PC-3 (cell line): ENCODE data around the gene GRIK1. TPM values are rescaled to one million over a fixed set of nuclear protein-coding genes. Genes with fewer than 3 reads are reported as not detected.

Experiments
- ATAC-seq: fragments of 200-7000 bp; cut with Tn5 transposase; 2 replicates; pipeline ENCODE4 v1.9.1; 2020; ENCODE audit warnings: mild to moderate bottlenecking, moderate library complexity
- BruUV-seq: library from RNA; stranded (reverse); fragments of 400-500 nt; replicated peaks from 2 replicates; lab custom pipeline; 2021; lab: Mats Ljungman, UMichigan
- CTCF ChIA-PET: fragments of 300-600 bp; sonication (Branson Sonifier 250); formaldehyde crosslinking; loops from one replicate; lab custom pipeline; 2022; ENCODE audit warnings: antibody characterized with exemption; lab: Charles Lee
- POLR2A ChIA-PET: fragments of 300-600 bp; sonication (Branson Sonifier 250); formaldehyde crosslinking; loops from one replicate; lab custom pipeline; 2022; ENCODE audit warnings: antibody characterized with exemption; ENCODE audit not compliant: unreplicated experiment; lab: Charles Lee
- DNase-seq: peaks from one replicate; pipeline ENCODE4 v3.0.0-alpha.2; 2015
- H2AFZ ChIP-seq: fragments of 300-600 bp; sonication (generic); 2 replicates; pipeline ENCODE4 v1.6.0; 2016; ENCODE audit warnings: antibody characterized with exemption, low read length
- H3F3A ChIP-seq: fragments of 300-600 bp; sonication (generic); one replicate; pipeline ENCODE4 v1.6.0; 2017; ENCODE audit warnings: antibody characterized with exemption, low read length, control low read depth, mild to moderate bottlenecking; ENCODE audit not compliant: unreplicated experiment
- H3K27ac ChIP-seq: fragments of 300-600 bp; sonication (generic); 2 replicates; pipeline ENCODE4 v1.5.1; 2016; ENCODE audit warnings: mild to moderate bottlenecking, low read length
- H3K27me3 ChIP-seq: fragments of 300-600 bp; sonication (generic); 2 replicates; pipeline ENCODE4 v1.6.1; 2016; ENCODE audit warnings: low read length, mixed read lengths
- H3K36me3 ChIP-seq: fragments of 300-600 bp; sonication (generic); 2 replicates; pipeline ENCODE4 v1.6.1; 2016; ENCODE audit warnings: low read depth, mixed run types, low read length, mixed read lengths
- H3K4me1 ChIP-seq: fragments of 300-600 bp; sonication (generic); 2 replicates; pipeline ENCODE4 v1.5.1; 2016; ENCODE audit warnings: low read length; ENCODE audit not compliant: insufficient read depth
- H3K4me2 ChIP-seq: fragments of 300-600 bp; sonication (generic); 2 replicates; pipeline ENCODE4 v1.6.0; 2016; ENCODE audit warnings: low read length
- H3K4me3 ChIP-seq: fragments of 300-600 bp; sonication (generic); 2 replicates; pipeline ENCODE4 v1.5.1; 2016; ENCODE audit warnings: mild to moderate bottlenecking, low read length, mixed read lengths
- H3K79me2 ChIP-seq: fragments of 300-600 bp; sonication (generic); 2 replicates; pipeline ENCODE4 v1.6.1; 2017; ENCODE audit warnings: low read length, mixed read lengths
- H3K9ac ChIP-seq: fragments of 300-600 bp; sonication (generic); 2 replicates; pipeline ENCODE4 v1.6.0; 2016; ENCODE audit warnings: mild to moderate bottlenecking, low read length
- H3K9me2 ChIP-seq: fragments of 300-600 bp; sonication (generic); replicated peaks from 2 replicates; pipeline ENCODE4 v1.6.1; 2016; ENCODE audit warnings: mixed run types, low read length, mixed read lengths
- H3K9me3 ChIP-seq: fragments of 300-600 bp; sonication (generic); 2 replicates; pipeline ENCODE4 v1.6.1; 2016; ENCODE audit warnings: low read length, mixed read lengths
- H4K20me1 ChIP-seq: fragments of 300-600 bp; sonication (generic); 2 replicates; pipeline ENCODE4 v1.6.1; 2016; ENCODE audit warnings: low read length, mixed read lengths
- EZH2 ChIP-seq: fragments of 300-600 bp; sonication (generic); IDR thresholded peaks from one replicate; pipeline ENCODE4 v1.6.1; 2017; ENCODE audit warnings: antibody characterized with exemption, mild to moderate bottlenecking, low read length; ENCODE audit not compliant: unreplicated experiment
- EZH2phosphoT487 ChIP-seq: fragments of 300-600 bp; sonication (generic); IDR thresholded peaks from 2 replicates; pipeline ENCODE4 v1.6.1; 2018; ENCODE audit warnings: mild to moderate bottlenecking, antibody characterized with exemption, low read length, borderline replicate concordance
- intact Hi-C: fragments of 100-400 bp; cut with micrococcal nuclease; formaldehyde crosslinking; loops from 2 replicates; pipeline ENCODE4 v1.9.0; 2023
- total RNA-seq: library from RNA; depleted of rRNA; stranded (reverse); fragments of >200 nt; gene quantifications from 2 replicates; pipeline ENCODE4 v1.2.3, GENCODE V29; 2014
- TF ChIP-seq, protein P1 (sequence below): fragments of 300-600 bp; sonication (generic); conservative IDR thresholded peaks from 2 replicates; pipeline ENCODE4 v1.5.1; 2017; ENCODE audit warnings: antibody characterized with exemption, low read depth, mild to moderate bottlenecking, low read length

The GRIK1 gene
- total RNA-seq, 1 experiment from 2014 or later: not detected

- intact Hi-C loops: no loop called here
- no peak for ATAC-seq
- no TSS peak for BruUV-seq
Observed at GRCh38 chr21:29585462-29585861, 354.3 kb downstream of the GRIK1 start.

GRCh38 chr21:29583424-29583924, 356.3 kb downstream of the GRIK1 start:
- no peak overlapping the region for H3K4me3 ChIP-seq
- no peak overlapping the region for H3K27ac ChIP-seq
- no TSS peak for BruUV-seq
- TF ChIP-seq, protein P1, sequence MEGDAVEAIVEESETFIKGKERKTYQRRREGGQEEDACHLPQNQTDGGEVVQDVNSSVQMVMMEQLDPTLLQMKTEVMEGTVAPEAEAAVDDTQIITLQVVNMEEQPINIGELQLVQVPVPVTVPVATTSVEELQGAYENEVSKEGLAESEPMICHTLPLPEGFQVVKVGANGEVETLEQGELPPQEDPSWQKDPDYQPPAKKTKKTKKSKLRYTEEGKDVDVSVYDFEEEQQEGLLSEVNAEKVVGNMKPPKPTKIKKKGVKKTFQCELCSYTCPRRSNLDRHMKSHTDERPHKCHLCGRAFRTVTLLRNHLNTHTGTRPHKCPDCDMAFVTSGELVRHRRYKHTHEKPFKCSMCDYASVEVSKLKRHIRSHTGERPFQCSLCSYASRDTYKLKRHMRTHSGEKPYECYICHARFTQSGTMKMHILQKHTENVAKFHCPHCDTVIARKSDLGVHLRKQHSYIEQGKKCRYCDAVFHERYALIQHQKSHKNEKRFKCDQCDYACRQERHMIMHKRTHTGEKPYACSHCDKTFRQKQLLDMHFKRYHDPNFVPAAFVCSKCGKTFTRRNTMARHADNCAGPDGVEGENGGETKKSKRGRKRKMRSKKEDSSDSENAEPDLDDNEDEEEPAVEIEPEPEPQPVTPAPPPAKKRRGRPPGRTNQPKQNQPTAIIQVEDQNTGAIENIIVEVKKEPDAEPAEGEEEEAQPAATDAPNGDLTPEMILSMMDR: no peak
- TF ChIP-seq EZH2 (no peak), EZH2phosphoT487 (no peak)
- no peaks in the 10 kb centered on the region for H3K9me3 ChIP-seq
- no peaks in the 10 kb centered on the region for H3K36me3 ChIP-seq
- H3K79me2 ChIP-seq: no peaks in the 10 kb centered on the region
- ChIA-PET CTCF (no interaction called here), POLR2A (no interaction called here)
- no peaks in the 10 kb centered on the region for H3K4me1 ChIP-seq
- no peaks in the 10 kb centered on the region for H4K20me1 ChIP-seq
- H2AFZ ChIP-seq: no peak overlapping the region
- H3K9ac ChIP-seq: no peak overlapping the region
- intact Hi-C loops: no loop called here
- H3K4me2 ChIP-seq: no peak overlapping the region
- H3F3A ChIP-seq: no peaks in the 10 kb centered on the region
- H3K27me3 ChIP-seq: peaks cover 76% of the 10 kb centered on the region
- ATAC-seq: no peak
- DNase-seq: no peak
- no peaks in the 10 kb centered on the region for H3K9me2 ChIP-seq

More at GRCh38 chr21:29585462-29585861, 354.3 kb downstream of the GRIK1 start:
- ChIA-PET CTCF (no interaction called here), POLR2A (no interaction called here)
- H3K36me3 ChIP-seq: no peaks in the 10 kb centered on the region
- H3K27ac ChIP-seq: no peak overlapping the region
- no peak for DNase-seq
- no peaks in the 10 kb centered on the region for H3K4me1 ChIP-seq
- peaks cover 68% of the 10 kb centered on the region for H3K27me3 ChIP-seq
- H4K20me1 ChIP-seq: no peaks in the 10 kb centered on the region
- H3K4me2 ChIP-seq: no peak overlapping the region
- no peaks in the 10 kb centered on the region for H3K79me2 ChIP-seq
- H3K9me3 ChIP-seq: no peaks in the 10 kb centered on the region
- H3K9ac ChIP-seq: no peak overlapping the region
- TF ChIP-seq EZH2phosphoT487: no peak
- no peak overlapping the region for H2AFZ ChIP-seq
- H3F3A ChIP-seq: no peaks in the 10 kb centered on the region
- H3K4me3 ChIP-seq: no peak overlapping the region
- H3K9me2 ChIP-seq: no peaks in the 10 kb centered on the region

- H3K4me3 ChIP-seq: no peak overlapping the region
- TF ChIP-seq EZH2 (no peak), EZH2phosphoT487 (no peak)
- TF ChIP-seq, protein P1: no peak
- no peaks in the 10 kb centered on the region for H3F3A ChIP-seq
- H3K9ac ChIP-seq: no peak overlapping the region
- H3K9me2 ChIP-seq: no peaks in the 10 kb centered on the region
- peaks cover 82% of the 10 kb centered on the region for H3K27me3 ChIP-seq
- H2AFZ ChIP-seq: no peak overlapping the region
- H3K79me2 ChIP-seq: no peaks in the 10 kb centered on the region
- no peaks in the 10 kb centered on the region for H3K4me1 ChIP-seq
- H3K36me3 ChIP-seq: no peaks in the 10 kb centered on the region
- H4K20me1 ChIP-seq: no peaks in the 10 kb centered on the region
- no peak for DNase-seq
- no peak overlapping the region for H3K27ac ChIP-seq
- CTCF ChIA-PET: no interaction called here
- H3K4me2 ChIP-seq: no peak overlapping the region
- no peak for ATAC-seq
- H3K9me3 ChIP-seq: no peaks in the 10 kb centered on the region
- no TSS peak for BruUV-seq
- POLR2A ChIA-PET: no interaction called here
- intact Hi-C loops: no loop called here
Observed at GRCh38 chr21:29582855-29583254, 356.9 kb downstream of the GRIK1 start.
